ENCODE measurements around the gene ZNF223. TPM values are rescaled to one million over a fixed set of nuclear protein-coding genes. Genes with fewer than 3 reads are reported as not detected.

Gene ZNF223
- total RNA-seq, result 5.3 and 8.5 TPM in 2 replicates
- long read RNA-seq, transcript ZNF223-201 (5 exons, 2,418 nt), result major isoform, 45 of 52 reads
- long read RNA-seq, partial matches to known transcripts, result 2 of 52 reads
- long read RNA-seq, other reads (novel, unspliced or antisense), result 5 of 52 reads

DNA sequence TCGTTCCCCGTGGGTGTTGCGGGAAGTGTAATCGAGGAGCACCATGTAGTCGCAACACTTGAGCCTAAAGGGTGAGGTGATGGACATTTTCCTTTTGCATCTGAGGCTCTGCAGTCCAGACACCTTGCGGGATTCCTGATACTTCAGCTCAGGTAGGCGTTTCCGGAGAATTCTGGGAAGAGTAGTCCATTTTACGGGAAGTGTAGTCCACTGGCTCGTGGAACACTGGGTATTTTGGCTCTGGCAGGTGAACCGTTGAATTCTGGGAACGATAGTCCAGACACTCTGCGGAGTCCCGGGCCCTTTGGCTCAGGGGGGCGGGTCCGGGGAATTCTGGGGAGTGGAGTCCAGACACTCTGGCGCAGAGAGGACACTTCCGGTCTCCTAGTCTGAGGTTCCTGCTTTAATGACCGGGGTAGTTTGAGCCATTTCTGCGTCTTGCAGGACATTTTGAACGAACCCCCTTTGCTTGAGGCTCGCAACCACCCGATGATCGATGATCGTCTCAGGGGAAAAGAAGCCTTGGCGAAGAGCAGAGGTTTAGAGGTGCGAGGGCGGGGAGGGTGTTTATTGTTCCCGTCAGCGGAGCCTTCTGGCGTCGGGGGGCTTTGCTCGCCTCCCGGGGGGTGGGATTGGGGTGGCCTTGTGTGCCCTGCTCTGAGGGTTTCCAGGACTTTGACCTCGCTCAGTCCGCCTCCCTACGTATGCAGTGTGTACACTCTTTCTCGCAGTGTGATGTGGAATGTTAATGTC is at the start of gene ZNF223:
ZNF223 (plus strand) TSS at position 387 of the 753 bp plus-strand sequence. CDS start 3,141 bp downstream, outside the sequence.
- Mint-ChIP-seq H3K36me3 (ENCODE audit: unreplicated experiment) (peaks cover 20% of the 10 kb centered on the region), H3K27me3 (ENCODE audit: unreplicated experiment) (peaks cover 23% of the 10 kb centered on the region), H3K27ac (ENCODE audit: unreplicated experiment) (peak within 1 kb of the TSS; percentile 94), H3K4me3 (ENCODE audit: unreplicated experiment) (peak within 1 kb of the TSS; percentile 98), H3K4me1 (ENCODE audit: unreplicated experiment) (peaks cover 13% of the 10 kb centered on the region), H3K9me3 (ENCODE audit: unreplicated experiment) (peaks cover 11% of the 10 kb centered on the region)
- DNase-seq (ENCODE audit: extremely low spot score, unreplicated experiment), result peak; percentile 93
- TF ChIP-seq, protein P1, sequence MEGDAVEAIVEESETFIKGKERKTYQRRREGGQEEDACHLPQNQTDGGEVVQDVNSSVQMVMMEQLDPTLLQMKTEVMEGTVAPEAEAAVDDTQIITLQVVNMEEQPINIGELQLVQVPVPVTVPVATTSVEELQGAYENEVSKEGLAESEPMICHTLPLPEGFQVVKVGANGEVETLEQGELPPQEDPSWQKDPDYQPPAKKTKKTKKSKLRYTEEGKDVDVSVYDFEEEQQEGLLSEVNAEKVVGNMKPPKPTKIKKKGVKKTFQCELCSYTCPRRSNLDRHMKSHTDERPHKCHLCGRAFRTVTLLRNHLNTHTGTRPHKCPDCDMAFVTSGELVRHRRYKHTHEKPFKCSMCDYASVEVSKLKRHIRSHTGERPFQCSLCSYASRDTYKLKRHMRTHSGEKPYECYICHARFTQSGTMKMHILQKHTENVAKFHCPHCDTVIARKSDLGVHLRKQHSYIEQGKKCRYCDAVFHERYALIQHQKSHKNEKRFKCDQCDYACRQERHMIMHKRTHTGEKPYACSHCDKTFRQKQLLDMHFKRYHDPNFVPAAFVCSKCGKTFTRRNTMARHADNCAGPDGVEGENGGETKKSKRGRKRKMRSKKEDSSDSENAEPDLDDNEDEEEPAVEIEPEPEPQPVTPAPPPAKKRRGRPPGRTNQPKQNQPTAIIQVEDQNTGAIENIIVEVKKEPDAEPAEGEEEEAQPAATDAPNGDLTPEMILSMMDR (IDR thresholded peaks at IDR 0.05), result no peak

DNA sequence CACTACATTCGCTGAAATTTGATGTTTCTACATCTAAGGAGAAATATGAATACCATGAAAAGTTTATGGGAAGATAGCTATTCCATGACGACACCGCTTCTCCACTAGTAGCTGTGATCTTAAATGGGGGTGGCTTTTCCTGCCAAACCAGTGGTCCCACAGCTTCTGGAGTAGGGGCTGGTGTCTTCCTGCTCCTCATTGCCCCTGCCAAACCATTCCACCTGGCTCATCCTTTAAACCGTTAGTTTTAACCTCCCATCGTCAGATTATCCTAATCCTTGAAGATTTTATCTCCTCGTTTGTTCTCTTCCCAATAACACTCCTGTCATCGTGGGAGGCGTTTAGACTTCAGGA is 49.6 kb upstream of the ZNF223 start:
- H3K9me3 Mint-ChIP-seq (ENCODE audit: unreplicated experiment), result peaks cover 23% of the 10 kb centered on the region
- peak overlapping the region; percentile 97 for H3K27ac Mint-ChIP-seq (ENCODE audit: unreplicated experiment)
- H3K4me1 Mint-ChIP-seq (ENCODE audit: unreplicated experiment), result peaks cover 18% of the 10 kb centered on the region
- H3K36me3 Mint-ChIP-seq (ENCODE audit: unreplicated experiment), result peaks cover 25% of the 10 kb centered on the region
- DNase-seq (ENCODE audit: extremely low spot score, unreplicated experiment), result no peak
- no peaks in the 10 kb centered on the region for H3K27me3 Mint-ChIP-seq (ENCODE audit: unreplicated experiment)
- TF ChIP-seq, protein P1 (IDR thresholded peaks at IDR 0.05), result no peak
- H3K4me3 Mint-ChIP-seq (ENCODE audit: unreplicated experiment), result peak overlapping the region; percentile 99

DNA sequence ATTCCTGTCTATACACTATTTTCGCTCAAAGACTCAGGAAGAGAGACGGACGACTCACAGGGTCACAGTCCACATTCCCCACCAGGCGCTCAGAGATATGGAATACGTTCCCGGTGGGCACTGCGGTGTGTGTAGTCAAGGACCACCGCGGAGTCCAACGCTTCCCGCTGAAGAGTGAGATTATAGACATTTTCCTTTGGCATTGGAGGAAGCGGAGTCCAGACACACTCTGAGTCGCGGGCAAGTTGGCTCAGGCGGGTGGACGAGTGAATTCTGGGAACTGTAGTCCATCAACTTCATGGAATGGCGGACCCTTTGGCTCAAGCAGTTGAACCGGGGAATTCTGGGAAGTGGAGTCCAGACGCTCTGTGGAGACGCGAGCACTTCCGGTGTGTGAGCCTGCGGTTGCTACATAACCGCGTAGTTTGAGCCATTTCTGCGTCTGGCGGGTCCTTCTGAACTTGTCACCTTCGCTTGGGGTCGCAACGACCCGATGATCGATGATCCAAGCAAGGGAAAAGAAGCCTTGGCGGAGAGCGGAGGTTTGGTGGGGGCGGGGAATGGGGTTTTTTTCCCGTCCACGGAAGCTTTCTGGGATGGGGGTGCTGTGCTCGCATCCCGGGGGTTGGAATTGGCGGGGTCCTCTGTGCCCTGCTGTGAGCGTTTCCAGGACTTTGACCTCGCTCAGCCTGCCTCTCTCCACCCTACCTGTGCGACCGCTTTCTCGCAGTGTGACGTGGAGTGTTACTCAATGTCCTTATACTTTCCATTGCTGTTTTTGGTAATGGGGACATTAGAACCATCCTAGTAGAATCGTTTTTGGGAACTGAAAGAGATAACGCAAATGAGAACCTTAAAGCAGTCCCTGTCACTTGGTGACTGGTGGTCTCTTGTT is 49.0 kb upstream of the ZNF223 start, which contains the start of gene ZNF230:
ZNF230 (plus strand) TSS at position 392 of the 895 bp plus-strand sequence. CDS start 4,122 bp downstream, outside the sequence.
- Mint-ChIP-seq H3K27ac (ENCODE audit: unreplicated experiment) (peak within 1 kb of the TSS; percentile 97), H3K4me3 (ENCODE audit: unreplicated experiment) (peak within 1 kb of the TSS; percentile 99), H3K27me3 (ENCODE audit: unreplicated experiment) (no peaks in the 10 kb centered on the region), H3K4me1 (ENCODE audit: unreplicated experiment) (peaks cover 18% of the 10 kb centered on the region), H3K9me3 (ENCODE audit: unreplicated experiment) (peaks cover 25% of the 10 kb centered on the region), H3K36me3 (ENCODE audit: unreplicated experiment) (peaks cover 26% of the 10 kb centered on the region)
- TF ChIP-seq, protein P1 (IDR thresholded peaks at IDR 0.05), result no peak
- peak; percentile 94 for DNase-seq (ENCODE audit: extremely low spot score, unreplicated experiment)

DNA sequence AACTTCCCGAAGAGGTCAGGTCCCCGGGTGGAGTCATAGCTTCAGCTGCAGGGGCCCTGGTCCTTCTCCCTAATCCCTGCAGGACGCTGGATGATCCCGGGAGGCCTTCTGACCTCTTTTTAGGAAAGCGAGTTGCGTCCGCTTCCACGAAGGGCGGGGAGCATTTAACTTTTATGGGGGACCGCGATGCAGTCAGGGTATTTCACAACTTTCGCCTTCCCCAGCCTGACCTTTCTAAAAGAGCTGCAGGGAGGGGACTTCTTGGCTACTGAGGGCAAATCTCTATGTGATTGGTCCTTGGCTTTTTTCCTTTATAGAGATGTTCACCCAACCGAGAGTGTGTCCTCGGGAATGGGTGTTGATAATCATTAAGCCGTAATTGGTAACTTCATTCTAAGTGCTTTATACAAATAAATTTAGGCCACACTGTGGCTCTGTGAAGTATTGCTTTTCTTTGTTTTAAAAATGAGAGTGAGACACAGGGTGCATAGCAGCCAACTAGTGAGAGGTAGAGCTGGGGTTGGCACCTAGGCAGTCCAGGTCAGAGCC is 48.3 kb upstream of the ZNF223 start:
- peaks cover 28% of the 10 kb centered on the region for H3K36me3 Mint-ChIP-seq (ENCODE audit: unreplicated experiment)
- TF ChIP-seq, protein P1 (IDR thresholded peaks at IDR 0.05), result no peak
- DNase-seq (ENCODE audit: extremely low spot score, unreplicated experiment), result no peak
- H3K27me3 Mint-ChIP-seq (ENCODE audit: unreplicated experiment), result no peaks in the 10 kb centered on the region
- H3K27ac Mint-ChIP-seq (ENCODE audit: unreplicated experiment), result peak overlapping the region; percentile 97
- peaks cover 18% of the 10 kb centered on the region for H3K4me1 Mint-ChIP-seq (ENCODE audit: unreplicated experiment)
- peak overlapping the region; percentile 99 for H3K4me3 Mint-ChIP-seq (ENCODE audit: unreplicated experiment)
- H3K9me3 Mint-ChIP-seq (ENCODE audit: unreplicated experiment), result peaks cover 25% of the 10 kb centered on the region

All from osteocyte (in vitro differentiated cells).